WTC11 (cell line): ENCODE results near the gene EWSR1. TPM values are rescaled to one million over a fixed set of nuclear protein-coding genes. Genes with fewer than 3 reads are reported as not detected.
"Not testable (repeated sequence)": the region's sequence is repeated elsewhere in the genome, so short reads cannot be mapped to it uniquely, and the experiment has no call there.

Experiments
- ATAC-seq: fragments of 200-7000 bp; cut with Tn5 transposase; 2 replicates; pipeline ENCODE4 v1.10.0; 2021; ENCODE audit warnings: mild to moderate bottlenecking, moderate library complexity
- CTCF ChIA-PET: fragments of 300-600 bp; sonication (Branson Sonifier 250); formaldehyde crosslinking; loops from one replicate; lab custom pipeline; 2021; ENCODE audit warnings: antibody characterized with exemption; lab: Charles Lee
- POLR2A ChIA-PET: fragments of 350-600 bp; sonication (Branson Sonifier 250); formaldehyde crosslinking; loops from one replicate; lab custom pipeline; 2021; ENCODE audit warnings: antibody characterized with exemption; lab: Charles Lee
- DNase-seq: peaks from one replicate; pipeline ENCODE4 v3.0.0; 2021; ENCODE audit warnings: low spot score
- H3K27ac Mint-ChIP-seq: 2 replicates; pipeline ENCODE4 v1.8.0; 2021; ENCODE audit warnings: mixed read lengths
- H3K27me3 Mint-ChIP-seq: 2 replicates; pipeline ENCODE4 v1.8.0; 2021; ENCODE audit warnings: low read depth, mild to moderate bottlenecking, moderate library complexity, mixed read lengths
- H3K36me3 Mint-ChIP-seq: 2 replicates; pipeline ENCODE4 v1.8.0; 2021; ENCODE audit warnings: mixed read lengths
- H3K4me1 Mint-ChIP-seq: 2 replicates; pipeline ENCODE4 v1.8.0; 2022; ENCODE audit warnings: mixed read lengths
- H3K4me3 Mint-ChIP-seq: 2 replicates; pipeline ENCODE4 v1.8.0; 2021; ENCODE audit warnings: mild to moderate bottlenecking, moderate library complexity, mixed read lengths
- H3K9me3 Mint-ChIP-seq: 2 replicates; pipeline ENCODE4 v1.8.0; 2021; ENCODE audit warnings: mixed read lengths
- AFF4 ChIP-seq: sonication (generic); formaldehyde crosslinking; IDR thresholded peaks from 2 replicates; pipeline ENCODE4 v1.8.1; 2023; ENCODE audit warnings: mild to moderate bottlenecking, missing genetic modification reagents, borderline replicate concordance
- AR ChIP-seq: fragments of 250-450 bp; sonication (Bioruptor Pico); IDR thresholded peaks from 2 replicates; pipeline ENCODE4 v1.9.0; 2021; ENCODE audit warnings: mild to moderate bottlenecking
- ATF1 ChIP-seq: sonication (generic); formaldehyde crosslinking; IDR thresholded peaks from 2 replicates; pipeline ENCODE4 v1.8.1; 2023; ENCODE audit warnings: mild to moderate bottlenecking, moderate library complexity, missing genetic modification reagents
- ATF2 ChIP-seq: sonication (generic); formaldehyde crosslinking; IDR thresholded peaks from 2 replicates; pipeline ENCODE4 v1.8.1; 2022; ENCODE audit warnings: low read depth, missing genetic modification reagents, borderline replicate concordance
- E2F4 ChIP-seq: sonication (generic); formaldehyde crosslinking; IDR thresholded peaks from 2 replicates; pipeline ENCODE4 v1.8.1; 2022; ENCODE audit warnings: low read depth, mild to moderate bottlenecking, moderate library complexity, missing genetic modification reagents, borderline replicate concordance
- E2F5 ChIP-seq: sonication (generic); formaldehyde crosslinking; IDR thresholded peaks from 2 replicates; pipeline ENCODE4 v1.8.1; 2022; ENCODE audit warnings: mild to moderate bottlenecking, moderate library complexity, missing genetic modification reagents
- ELF4 ChIP-seq: sonication (generic); formaldehyde crosslinking; IDR thresholded peaks from 2 replicates; pipeline ENCODE4 v1.8.1; 2022; ENCODE audit warnings: low read depth, mild to moderate bottlenecking, moderate library complexity, missing genetic modification reagents
- ERG ChIP-seq: fragments of 250-450 bp; sonication (Bioruptor Pico); IDR thresholded peaks from 2 replicates; pipeline ENCODE4 v1.8.0; 2021; ENCODE audit warnings: mild to moderate bottlenecking
- FOXP4 ChIP-seq: sonication (generic); formaldehyde crosslinking; IDR thresholded peaks from 2 replicates; pipeline ENCODE4 v1.8.0; 2022; ENCODE audit warnings: mild to moderate bottlenecking, missing genetic modification reagents
- GTF2I ChIP-seq: fragments of 250-450 bp; sonication (Bioruptor Pico); conservative IDR thresholded peaks from 2 replicates; pipeline ENCODE4 v1.4.0; 2021; ENCODE audit warnings: mild to moderate bottlenecking
- JAZF1 ChIP-seq: fragments of 250-450 bp; sonication (Bioruptor Pico); IDR thresholded peaks from 2 replicates; pipeline ENCODE4 v1.9.0; 2021; ENCODE audit warnings: moderate library complexity, mild to moderate bottlenecking, inconsistent platforms
- MYBL2 ChIP-seq: sonication (generic); formaldehyde crosslinking; IDR thresholded peaks from 2 replicates; pipeline ENCODE4 v1.8.1; 2023; ENCODE audit warnings: mild to moderate bottlenecking, moderate library complexity, missing genetic modification reagents
- NR1H2 ChIP-seq: sonication (generic); formaldehyde crosslinking; IDR thresholded peaks from 2 replicates; pipeline ENCODE4 v1.9.0; 2021; ENCODE audit warnings: mild to moderate bottlenecking, moderate library complexity, missing genetic modification reagents
- SP1 ChIP-seq: sonication (generic); formaldehyde crosslinking; conservative IDR thresholded peaks from 2 replicates; pipeline ENCODE4 v1.8.1; 2022; ENCODE audit warnings: missing genetic modification reagents
- TCF7 ChIP-seq: sonication (generic); formaldehyde crosslinking; IDR thresholded peaks from 2 replicates; pipeline ENCODE4 v1.8.0; 2022; ENCODE audit warnings: mild to moderate bottlenecking, low read depth, missing genetic modification reagents, moderate library complexity
- ZNF423 ChIP-seq: fragments of 250-450 bp; sonication (Bioruptor Pico); IDR thresholded peaks from 2 replicates; pipeline ENCODE4 v2.1.2; 2022; ENCODE audit warnings: mild to moderate bottlenecking, moderate library complexity
- ZNF671 ChIP-seq: fragments of 250-450 bp; sonication (Bioruptor Pico); IDR thresholded peaks from 2 replicates; pipeline ENCODE4 v1.8.0; 2021; ENCODE audit warnings: mild to moderate bottlenecking
- total RNA-seq: library from RNA; stranded (reverse); gene quantifications from 3 replicates; pipeline ENCODE4 v1.2.3, GENCODE V29; 2021

EWSR1 gene
- total RNA-seq, 1 experiment from 2014 or later = 377 TPM

- no peak for DNase-seq
- no peaks in the 10 kb centered on the region for H3K9me3 Mint-ChIP-seq
- ChIA-PET CTCF (no interaction called here), POLR2A (no interaction called here)
- H3K36me3 Mint-ChIP-seq = peaks cover 57% of the 10 kb centered on the region
- H3K27ac Mint-ChIP-seq = peak overlapping the region; percentile 36; the same call in 1 of the 2 replicates
- no peak overlapping the region for H3K4me3 Mint-ChIP-seq
- H3K27me3 Mint-ChIP-seq = no peaks in the 10 kb centered on the region
- H3K4me1 Mint-ChIP-seq = no peaks in the 10 kb centered on the region
- ATAC-seq = peak; percentile 72
- TF ChIP-seq JAZF1 (CRISPR knock-in tag) = no peak
- TF ChIP-seq E2F5 (CRISPR knock-in tag) = no peak
- no peak for TF ChIP-seq MYBL2
- TF ChIP-seq GTF2I (CRISPR knock-in tag) = no peak
- no peak for TF ChIP-seq NR1H2 (CRISPR knock-in tag)
- no peak for TF ChIP-seq ERG (CRISPR knock-in tag)
Measured at GRCh38 chr22:29343313-29343805, 75.3 kb downstream of the EWSR1 start.

GRCh38 chr22:29344137-29344536, 76.1 kb downstream of the EWSR1 start:
- peak overlapping the region; percentile 21; the same call in 1 of the 2 replicates for H3K27ac Mint-ChIP-seq
- H3K4me1 Mint-ChIP-seq = no peaks in the 10 kb centered on the region
- ATAC-seq = no peak
- H3K36me3 Mint-ChIP-seq = peaks cover 59% of the 10 kb centered on the region
- no peaks in the 10 kb centered on the region for H3K9me3 Mint-ChIP-seq
- H3K27me3 Mint-ChIP-seq = no peaks in the 10 kb centered on the region
- no peak for DNase-seq
- no peak overlapping the region for H3K4me3 Mint-ChIP-seq
- POLR2A ChIA-PET = no interaction called here
- CTCF ChIA-PET = no interaction called here
- TF ChIP-seq AFF4 (CRISPR knock-in tag) (no peak), FOXP4 (CRISPR knock-in tag) (no peak), ATF2 (CRISPR knock-in tag) (no peak), SP1 (no peak), GTF2I (CRISPR knock-in tag) (no peak), TCF7 (CRISPR knock-in tag) (no peak), AR (no peak), ZNF423 (CRISPR knock-in tag) (no peak), ELF4 (CRISPR knock-in tag) (no peak), ATF1 (CRISPR knock-in tag) (no peak), E2F4 (no peak), ZNF671 (CRISPR knock-in tag) (no peak)

GRCh38 chr22:29344889-29345288, 76.8 kb downstream of the EWSR1 start:
- H3K27me3 Mint-ChIP-seq, CTCF ChIA-PET, POLR2A ChIA-PET, H3K27ac Mint-ChIP-seq, H3K4me3 Mint-ChIP-seq, H3K4me1 Mint-ChIP-seq, ATAC-seq, DNase-seq, H3K9me3 Mint-ChIP-seq: not testable (repeated sequence)
- H3K36me3 Mint-ChIP-seq = peaks cover 57% of the 10 kb centered on the region
